ENCODE results near the gene MPIG6B. TPM values are rescaled to one million over a fixed set of nuclear protein-coding genes. Genes with fewer than 3 reads are reported as not detected.

MPIG6B gene
- total RNA-seq, 4 donors from 2014 or later: not detected

- H3K9me3 ChIP-seq: no peaks in the 10 kb centered on the region
- no peaks in the 10 kb centered on the region for H3K27me3 ChIP-seq
- peak overlapping the region in 3 of 4 donors; percentile 93 to 96 (median 95) for H3K27ac ChIP-seq
- peaks cover 0 to 54% (median 0%) of the 10 kb centered on the region in 3 donors for H3K36me3 ChIP-seq
- TF ChIP-seq, protein P1, sequence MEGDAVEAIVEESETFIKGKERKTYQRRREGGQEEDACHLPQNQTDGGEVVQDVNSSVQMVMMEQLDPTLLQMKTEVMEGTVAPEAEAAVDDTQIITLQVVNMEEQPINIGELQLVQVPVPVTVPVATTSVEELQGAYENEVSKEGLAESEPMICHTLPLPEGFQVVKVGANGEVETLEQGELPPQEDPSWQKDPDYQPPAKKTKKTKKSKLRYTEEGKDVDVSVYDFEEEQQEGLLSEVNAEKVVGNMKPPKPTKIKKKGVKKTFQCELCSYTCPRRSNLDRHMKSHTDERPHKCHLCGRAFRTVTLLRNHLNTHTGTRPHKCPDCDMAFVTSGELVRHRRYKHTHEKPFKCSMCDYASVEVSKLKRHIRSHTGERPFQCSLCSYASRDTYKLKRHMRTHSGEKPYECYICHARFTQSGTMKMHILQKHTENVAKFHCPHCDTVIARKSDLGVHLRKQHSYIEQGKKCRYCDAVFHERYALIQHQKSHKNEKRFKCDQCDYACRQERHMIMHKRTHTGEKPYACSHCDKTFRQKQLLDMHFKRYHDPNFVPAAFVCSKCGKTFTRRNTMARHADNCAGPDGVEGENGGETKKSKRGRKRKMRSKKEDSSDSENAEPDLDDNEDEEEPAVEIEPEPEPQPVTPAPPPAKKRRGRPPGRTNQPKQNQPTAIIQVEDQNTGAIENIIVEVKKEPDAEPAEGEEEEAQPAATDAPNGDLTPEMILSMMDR (IDR thresholded peaks at IDR 0.05): no peak
- no peak for TF ChIP-seq POLR2A (IDR thresholded peaks at IDR 0.05)
- peaks cover 3 to 61% (median 19%) of the 10 kb centered on the region in 4 donors for H3K4me1 ChIP-seq
- peak overlapping the region in 2 of 4 donors; percentile 68 to 86 for H3K4me3 ChIP-seq
- DNase-seq: no peak
These were observed 7.5 kb downstream of the MPIG6B start for GRCh38 chr6:31730631-31731086.

GRCh38 chr6:31732029-31732428 is 8.9 kb downstream of the MPIG6B start:
- Histone ChIP-seq H3K4me1 (peaks cover 7 to 63% (median 24%) of the 10 kb centered on the region in 4 donors), H3K9me3 (no peaks in the 10 kb centered on the region), H3K36me3 (peaks cover 0 to 45% (median 0%) of the 10 kb centered on the region in 3 donors), H3K4me3 (no peak overlapping the region), H3K27ac (no peak overlapping the region), H3K27me3 (no peaks in the 10 kb centered on the region)
- DNase-seq: no peak
- TF ChIP-seq, protein P1 (IDR thresholded peaks at IDR 0.05): no peak
- TF ChIP-seq POLR2A (IDR thresholded peaks at IDR 0.05): no peak

DNA sequence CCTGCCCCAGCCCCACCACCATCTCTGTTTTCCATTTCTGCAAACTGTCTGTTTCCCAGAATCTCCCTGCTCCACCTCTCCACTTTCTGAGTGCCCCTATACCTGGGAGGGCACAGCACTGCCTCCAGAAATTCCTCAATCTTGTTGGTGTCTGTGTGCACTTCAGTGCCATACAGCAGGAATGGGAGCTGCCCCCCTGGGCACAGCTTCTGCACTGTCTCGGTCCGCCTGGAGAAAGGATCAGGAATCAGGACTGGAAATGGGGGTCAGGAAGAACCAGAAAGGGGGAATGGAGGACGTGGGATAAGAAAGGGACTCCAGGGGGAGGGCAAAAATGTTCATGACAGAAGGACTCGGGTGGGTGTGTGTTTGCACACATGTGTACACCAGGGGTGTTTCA is 10.6 kb downstream of the MPIG6B start:
- DNase-seq: no peak
- H3K4me3 ChIP-seq: peak overlapping the region in 1 of 4 donors; percentile 81
- H3K27me3 ChIP-seq: no peaks in the 10 kb centered on the region
- no peak for TF ChIP-seq POLR2A (IDR thresholded peaks at IDR 0.05)
- TF ChIP-seq, protein P1 (IDR thresholded peaks at IDR 0.05): no peak
- peaks cover 0 to 40% (median 0%) of the 10 kb centered on the region in 3 donors for H3K36me3 ChIP-seq
- H3K9me3 ChIP-seq: no peaks in the 10 kb centered on the region
- H3K27ac ChIP-seq: peak overlapping the region; percentile 84 to 96 (median 94)
- H3K4me1 ChIP-seq: peaks cover 11 to 63% (median 30%) of the 10 kb centered on the region in 4 donors

DNA sequence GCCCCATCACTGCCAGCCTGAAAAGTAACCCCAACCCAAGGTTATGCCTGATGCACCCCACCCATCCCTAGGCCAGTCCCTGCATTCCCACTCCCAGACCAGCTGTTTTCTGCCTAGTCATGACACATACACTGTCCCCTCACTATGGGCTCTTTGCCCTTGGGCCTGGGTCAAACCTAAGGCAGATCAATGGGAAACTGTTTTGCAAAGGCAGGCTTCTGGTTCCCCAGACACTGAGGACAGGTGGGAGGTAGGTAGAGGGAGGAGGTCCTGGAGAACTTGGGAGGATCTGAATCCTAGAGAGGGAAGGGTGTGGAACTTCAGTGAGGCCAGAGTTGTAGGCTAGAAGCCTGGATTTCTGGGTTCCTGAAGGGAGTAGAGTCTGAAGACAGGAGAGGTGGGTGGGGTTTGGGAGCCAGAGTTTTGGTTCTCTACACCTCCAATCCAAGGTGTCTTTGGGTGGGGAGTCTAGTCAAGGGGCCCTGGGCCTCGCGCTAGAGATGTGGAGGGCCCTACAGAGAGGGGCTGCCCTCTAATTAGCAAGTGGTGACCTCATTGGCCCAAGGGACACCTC is 11.2 kb downstream of the MPIG6B start:
- no peaks in the 10 kb centered on the region for H3K27me3 ChIP-seq
- peaks cover 0 to 40% (median 0%) of the 10 kb centered on the region in 3 donors for H3K36me3 ChIP-seq
- DNase-seq: no peak
- no peaks in the 10 kb centered on the region for H3K9me3 ChIP-seq
- H3K4me1 ChIP-seq: peaks cover 11 to 64% (median 31%) of the 10 kb centered on the region in 4 donors
- peak overlapping the region; percentile 84 to 96 (median 94) for H3K27ac ChIP-seq
- H3K4me3 ChIP-seq: peak overlapping the region; percentile 49 to 81 (median 63)
- TF ChIP-seq POLR2A (IDR thresholded peaks at IDR 0.05): no peak
- TF ChIP-seq, protein P1 (IDR thresholded peaks at IDR 0.05): no peak

DNA sequence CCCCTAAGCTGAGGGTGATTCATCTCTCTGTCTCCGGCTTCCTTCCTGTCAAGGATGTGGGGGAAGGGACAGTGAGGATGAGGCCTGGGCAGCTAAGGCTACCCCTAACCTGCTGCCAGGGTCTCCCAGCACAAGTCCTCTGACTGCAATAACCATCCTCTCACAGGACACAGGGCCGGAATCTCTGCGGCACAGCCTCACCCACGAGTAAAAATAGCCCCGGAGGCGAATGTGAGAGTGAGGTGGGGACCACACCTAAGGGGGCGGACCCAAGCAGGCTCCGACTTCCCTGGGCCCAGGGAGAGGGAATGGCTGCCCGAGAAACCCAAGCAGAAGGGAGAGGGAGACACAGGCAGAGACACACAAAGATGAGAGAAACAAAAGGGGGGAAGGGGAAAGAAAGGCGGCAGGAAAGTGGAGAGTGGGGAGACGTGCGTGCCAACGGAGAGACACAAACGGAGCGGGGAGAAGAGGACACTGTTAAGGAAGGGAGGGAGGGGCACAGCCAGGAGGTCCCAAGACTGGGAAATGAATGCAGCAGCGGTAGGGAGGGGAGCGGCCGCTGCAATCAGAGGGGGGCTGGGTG is 11.7 kb downstream of the MPIG6B start:
- TF ChIP-seq, protein P1 (IDR thresholded peaks at IDR 0.05): no peak
- peak in 1 of 2 donors; percentile 69 for TF ChIP-seq POLR2A (IDR thresholded peaks at IDR 0.05)
- peaks cover 0 to 40% (median 0%) of the 10 kb centered on the region in 3 donors for H3K36me3 ChIP-seq
- H3K4me3 ChIP-seq: peak overlapping the region; percentile 49 to 81 (median 63)
- peak overlapping the region; percentile 84 to 96 (median 94) for H3K27ac ChIP-seq
- DNase-seq: peak; percentile 73 to 84 (median 81)
- peaks cover 11 to 65% (median 33%) of the 10 kb centered on the region in 4 donors for H3K4me1 ChIP-seq
- H3K27me3 ChIP-seq: no peaks in the 10 kb centered on the region
- H3K9me3 ChIP-seq: no peaks in the 10 kb centered on the region
